Uterus (tissue), 2 donors: ENCODE measurements around the gene MINDY4.

Source experiments
- POLR2A ChIP-seq, 2 donors: fragments of 450-650 bp; IDR thresholded peaks; one replicate each; pipeline ENCODE4 v1.6.1; 2016; ENCODE audit warnings: antibody characterized with exemption in 2 of 2, mild to moderate bottlenecking in 1 of 2, moderate library complexity in 1 of 2
- TF ChIP-seq, protein P1 (sequence below), 4 experiments: fragments of 200-600 bp in 2 of 4; fragments of 450-650 bp in 2 of 4; sonication (generic) in 2 of 4; IDR thresholded peaks; one replicate each; pipeline ENCODE4 v1.5.1; 2016 to 2019; ENCODE audit warnings: antibody characterized with exemption in 4 of 4, mild to moderate bottlenecking in 2 of 4, moderate library complexity in 1 of 4

DNA sequence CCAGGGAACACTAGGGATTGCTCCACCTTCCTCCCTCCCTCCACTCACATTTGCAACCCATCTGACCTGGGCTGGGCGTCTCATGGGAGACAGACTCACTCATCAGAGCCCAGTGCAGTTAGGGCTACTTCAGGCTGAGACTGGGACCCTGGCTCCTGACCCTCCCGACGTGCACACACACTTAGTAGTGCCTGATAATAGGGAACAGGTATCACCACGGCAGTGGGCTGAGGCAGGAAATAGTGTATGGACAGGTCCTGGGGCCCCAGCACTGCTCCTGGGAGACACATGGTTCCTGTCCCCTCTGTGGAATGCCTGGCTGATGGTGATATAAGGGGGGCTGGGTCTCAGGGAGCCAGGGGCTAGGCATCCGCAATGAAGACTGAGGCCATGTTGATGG, 154.7 kb downstream of the MINDY4 start:
- no peak for TF ChIP-seq POLR2A (IDR thresholded peaks at IDR 0.05)
- TF ChIP-seq, protein P1, sequence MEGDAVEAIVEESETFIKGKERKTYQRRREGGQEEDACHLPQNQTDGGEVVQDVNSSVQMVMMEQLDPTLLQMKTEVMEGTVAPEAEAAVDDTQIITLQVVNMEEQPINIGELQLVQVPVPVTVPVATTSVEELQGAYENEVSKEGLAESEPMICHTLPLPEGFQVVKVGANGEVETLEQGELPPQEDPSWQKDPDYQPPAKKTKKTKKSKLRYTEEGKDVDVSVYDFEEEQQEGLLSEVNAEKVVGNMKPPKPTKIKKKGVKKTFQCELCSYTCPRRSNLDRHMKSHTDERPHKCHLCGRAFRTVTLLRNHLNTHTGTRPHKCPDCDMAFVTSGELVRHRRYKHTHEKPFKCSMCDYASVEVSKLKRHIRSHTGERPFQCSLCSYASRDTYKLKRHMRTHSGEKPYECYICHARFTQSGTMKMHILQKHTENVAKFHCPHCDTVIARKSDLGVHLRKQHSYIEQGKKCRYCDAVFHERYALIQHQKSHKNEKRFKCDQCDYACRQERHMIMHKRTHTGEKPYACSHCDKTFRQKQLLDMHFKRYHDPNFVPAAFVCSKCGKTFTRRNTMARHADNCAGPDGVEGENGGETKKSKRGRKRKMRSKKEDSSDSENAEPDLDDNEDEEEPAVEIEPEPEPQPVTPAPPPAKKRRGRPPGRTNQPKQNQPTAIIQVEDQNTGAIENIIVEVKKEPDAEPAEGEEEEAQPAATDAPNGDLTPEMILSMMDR (IDR thresholded peaks at IDR 0.05) = no peak
